ENCODE results near the gene MTCL1.

Gene MTCL1

GRCh38 chr18:8803957-8804356 is 98.6 kb downstream of the MTCL1 start:
- Histone ChIP-seq H3K27me3 (ENCODE audit: insufficient read depth, low read length) (no peaks in the 10 kb centered on the region), H4K20me1 (ENCODE audit: insufficient read depth, low read length) (no peaks in the 10 kb centered on the region), H3K4me3 (ENCODE audit: low read depth, low read length, poor library complexity, severe bottlenecking) (no peak overlapping the region), H3K79me2 (ENCODE audit: insufficient read depth, low read length) (no peaks in the 10 kb centered on the region), H2AFZ (ENCODE audit: low read length) (no peak overlapping the region), H3K4me2 (ENCODE audit: low read length) (no peak overlapping the region), H3K9ac (ENCODE audit: low read length) (no peak overlapping the region), H3K27ac (ENCODE audit: low read depth, low read length, poor library complexity, severe bottlenecking) (no peak overlapping the region), H3K4me1 (ENCODE audit: insufficient read depth, low read length, severe bottlenecking) (no peaks in the 10 kb centered on the region), H3K36me3 (ENCODE audit: insufficient read depth, low read length) (peaks cover 68% of the 10 kb centered on the region), H3K9me3 (ENCODE audit: low read length) (no peaks in the 10 kb centered on the region), H3K9me2 (ENCODE audit: low read depth, low read length) (no peaks in the 10 kb centered on the region), H3F3A (ENCODE audit: insufficient read depth, low read length) (no peaks in the 10 kb centered on the region)
- TF ChIP-seq CTCF (IDR thresholded peaks at IDR 0.05; ENCODE audit: low read length), result no peak
- no peak for TF ChIP-seq EZH2 (IDR thresholded peaks at IDR 0.05; ENCODE audit: borderline replicate concordance, low read length)

GRCh38 chr18:8805552-8805951 is 100.2 kb downstream of the MTCL1 start:
- H3K79me2 ChIP-seq (ENCODE audit: insufficient read depth, low read length), result no peaks in the 10 kb centered on the region
- no peaks in the 10 kb centered on the region for H3K27me3 ChIP-seq (ENCODE audit: insufficient read depth, low read length)
- H3K9me3 ChIP-seq (ENCODE audit: low read length), result no peaks in the 10 kb centered on the region
- H3K27ac ChIP-seq (ENCODE audit: low read depth, low read length, poor library complexity, severe bottlenecking), result no peak overlapping the region
- H2AFZ ChIP-seq (ENCODE audit: low read length), result no peak overlapping the region
- no peak overlapping the region for H3K4me3 ChIP-seq (ENCODE audit: low read depth, low read length, poor library complexity, severe bottlenecking)
- H3K36me3 ChIP-seq (ENCODE audit: insufficient read depth, low read length), result peaks cover 68% of the 10 kb centered on the region; the same call in 1 of the 2 replicates
- TF ChIP-seq EZH2 (IDR thresholded peaks at IDR 0.05; ENCODE audit: borderline replicate concordance, low read length), result no peak
- no peak for TF ChIP-seq CTCF (IDR thresholded peaks at IDR 0.05; ENCODE audit: low read length)
- no peaks in the 10 kb centered on the region for H3K9me2 ChIP-seq (ENCODE audit: low read depth, low read length)
- no peaks in the 10 kb centered on the region for H3K4me1 ChIP-seq (ENCODE audit: insufficient read depth, low read length, severe bottlenecking)
- H3K4me2 ChIP-seq (ENCODE audit: low read length), result no peak overlapping the region
- H3K9ac ChIP-seq (ENCODE audit: low read length), result no peak overlapping the region
- H3F3A ChIP-seq (ENCODE audit: insufficient read depth, low read length), result no peaks in the 10 kb centered on the region
- H4K20me1 ChIP-seq (ENCODE audit: insufficient read depth, low read length), result no peaks in the 10 kb centered on the region

- no peak overlapping the region for H3K4me2 ChIP-seq (ENCODE audit: low read length)
- H3K9me2 ChIP-seq (ENCODE audit: low read depth, low read length), result no peaks in the 10 kb centered on the region
- H3F3A ChIP-seq (ENCODE audit: insufficient read depth, low read length), result no peaks in the 10 kb centered on the region
- no peak overlapping the region for H3K27ac ChIP-seq (ENCODE audit: low read depth, low read length, poor library complexity, severe bottlenecking)
- no peaks in the 10 kb centered on the region for H3K9me3 ChIP-seq (ENCODE audit: low read length)
- peaks cover 73% of the 10 kb centered on the region; the same call in 1 of the 2 replicates for H3K36me3 ChIP-seq (ENCODE audit: insufficient read depth, low read length)
- no peak overlapping the region for H3K4me3 ChIP-seq (ENCODE audit: low read depth, low read length, poor library complexity, severe bottlenecking)
- no peaks in the 10 kb centered on the region for H3K4me1 ChIP-seq (ENCODE audit: insufficient read depth, low read length, severe bottlenecking)
- no peaks in the 10 kb centered on the region for H4K20me1 ChIP-seq (ENCODE audit: insufficient read depth, low read length)
- no peak overlapping the region for H2AFZ ChIP-seq (ENCODE audit: low read length)
- no peak overlapping the region for H3K9ac ChIP-seq (ENCODE audit: low read length)
- no peak for TF ChIP-seq CTCF (IDR thresholded peaks at IDR 0.05; ENCODE audit: low read length)
- H3K79me2 ChIP-seq (ENCODE audit: insufficient read depth, low read length), result no peaks in the 10 kb centered on the region
- H3K27me3 ChIP-seq (ENCODE audit: insufficient read depth, low read length), result no peaks in the 10 kb centered on the region
These were observed 100.9 kb downstream of the MTCL1 start for GRCh38 chr18:8806100-8806797.
